DND-41 (cell line): ENCODE results near the gene PGM1.

Experiments used
- ATAC-seq: fragments of 200-7000 bp; cut with Tn5 transposase; 3 replicates; pipeline ENCODE4 v1.9.1; 2021; ENCODE audit warnings: low read depth; ENCODE audit not compliant: insufficient read depth
- DNase-seq: peaks from one replicate; pipeline ENCODE4 v3.0.0-alpha.2; 2020
- H2AFZ ChIP-seq: 2 replicates; pipeline ENCODE4 v1.6.0; 2012; ENCODE audit warnings: low read depth, low read length
- H3K27ac ChIP-seq: 2 replicates; pipeline ENCODE4 v1.5.1; 2012; ENCODE audit warnings: low read length, inconsistent platforms
- H3K27me3 ChIP-seq: fragments of 200-600 bp; sonication (generic); 2 replicates; pipeline ENCODE4 v1.6.0; 2012; ENCODE audit warnings: low read length, mild to moderate bottlenecking, inconsistent platforms; ENCODE audit not compliant: insufficient read depth, poor library complexity
- H3K36me3 ChIP-seq: 2 replicates; pipeline ENCODE4 v1.5.1; 2012; ENCODE audit warnings: low read length, inconsistent platforms; ENCODE audit not compliant: insufficient read depth
- H3K4me1 ChIP-seq: 2 replicates; pipeline ENCODE4 v1.5.1; 2012; ENCODE audit warnings: mild to moderate bottlenecking, low read length; ENCODE audit not compliant: insufficient read depth
- H3K4me2 ChIP-seq: 2 replicates; pipeline ENCODE4 v1.6.0; 2012; ENCODE audit warnings: mild to moderate bottlenecking, moderate library complexity, low read length, inconsistent platforms; ENCODE audit not compliant: insufficient read depth
- H3K4me3 ChIP-seq, 2 experiments: fragments of 200-600 bp in 1 of 2; shearing (Covaris generic) in 1 of 2; 2 replicates each; pipeline ENCODE4 v1.5.1; 2012 to 2016; ENCODE audit warnings: inconsistent platforms in 2 of 2, low read length in 2 of 2, mild to moderate bottlenecking in 2 of 2, low read depth in 1 of 2, moderate library complexity in 1 of 2
- H3K79me2 ChIP-seq: 2 replicates; pipeline ENCODE4 v1.6.0; 2012; ENCODE audit warnings: low read length, inconsistent platforms; ENCODE audit not compliant: insufficient read depth
- H3K9ac ChIP-seq: 2 replicates; pipeline ENCODE4 v1.6.0; 2012; ENCODE audit warnings: low read depth, mild to moderate bottlenecking, inconsistent platforms, low read length, moderate library complexity
- H3K9me3 ChIP-seq: 2 replicates; pipeline ENCODE4 v1.5.1; 2012; ENCODE audit warnings: low read length, moderate library complexity, mild to moderate bottlenecking, inconsistent platforms; ENCODE audit not compliant: insufficient read depth, severe bottlenecking
- H4K20me1 ChIP-seq: 2 replicates; pipeline ENCODE4 v1.6.0; 2012; ENCODE audit warnings: low read length; ENCODE audit not compliant: insufficient read depth
- CTCF ChIP-seq: IDR thresholded peaks from 2 replicates; pipeline ENCODE4 v1.5.1; 2012; ENCODE audit warnings: borderline replicate concordance, low read length, moderate library complexity, mild to moderate bottlenecking; ENCODE audit not compliant: poor library complexity, severe bottlenecking; ENCODE audit errors: extremely low read depth
- EZH2 ChIP-seq: IDR thresholded peaks from 3 replicates; pipeline ENCODE4 v1.6.1; 2012; ENCODE audit warnings: borderline replicate concordance, low read depth, mild to moderate bottlenecking, moderate library complexity, low read length, inconsistent platforms; ENCODE audit not compliant: severe bottlenecking

PGM1 gene

GRCh38 chr1:63688302-63688890 lies 95.2 kb downstream of the PGM1 start:
- H3K9me3 ChIP-seq, result no peaks in the 10 kb centered on the region
- DNase-seq (no peak), ATAC-seq (no peak)
- no peak overlapping the region for H3K27ac ChIP-seq
- no peaks in the 10 kb centered on the region for H4K20me1 ChIP-seq
- H3K27me3 ChIP-seq, result peaks cover 4% of the 10 kb centered on the region
- no peaks in the 10 kb centered on the region for H3K36me3 ChIP-seq
- no peak for TF ChIP-seq CTCF
- TF ChIP-seq EZH2, result no peak
- H3K4me1 ChIP-seq, result no peaks in the 10 kb centered on the region
- no peak overlapping the region for H3K4me2 ChIP-seq
- no peaks in the 10 kb centered on the region for H3K79me2 ChIP-seq
- no peak overlapping the region for H3K9ac ChIP-seq
- H2AFZ ChIP-seq, result no peak overlapping the region
- no peak overlapping the region for H3K4me3 ChIP-seq

- Histone ChIP-seq H4K20me1 (no peaks in the 10 kb centered on the region), H2AFZ (no peak overlapping the region), H3K9me3 (no peaks in the 10 kb centered on the region), H3K4me2 (no peak overlapping the region), H3K27ac (no peak overlapping the region), H3K27me3 (peaks cover 4% of the 10 kb centered on the region), H3K4me1 (no peaks in the 10 kb centered on the region), H3K36me3 (no peaks in the 10 kb centered on the region), H3K79me2 (no peaks in the 10 kb centered on the region), H3K9ac (no peak overlapping the region), H3K4me3 (no peak overlapping the region)
- no peak for DNase-seq
- ATAC-seq, result no peak
- TF ChIP-seq CTCF (no peak), EZH2 (no peak)
Measured at GRCh38 chr1:63690966-63691700, 97.9 kb downstream of the PGM1 start.

GRCh38 chr1:63691701-63692425 lies 98.7 kb downstream of the PGM1 start:
- DNase-seq, result peak; percentile 43
- Histone ChIP-seq H3K27me3 (peaks cover 4% of the 10 kb centered on the region), H3K9ac (no peak overlapping the region), H3K4me2 (no peak overlapping the region), H3K79me2 (no peaks in the 10 kb centered on the region), H3K4me1 (no peaks in the 10 kb centered on the region), H3K9me3 (no peaks in the 10 kb centered on the region), H2AFZ (no peak overlapping the region), H3K27ac (no peak overlapping the region), H3K36me3 (no peaks in the 10 kb centered on the region), H3K4me3 (no peak overlapping the region), H4K20me1 (no peaks in the 10 kb centered on the region)
- ATAC-seq, result peak; percentile 74
- no peak for TF ChIP-seq EZH2
- TF ChIP-seq CTCF, result peak; percentile 73
